ENCODE measurements around the gene TMEM182. TPM values are rescaled to one million over a fixed set of nuclear protein-coding genes. Genes with fewer than 3 reads are reported as not detected.

TMEM182 gene
- total RNA-seq, 1 experiment from 2014 or later: 6.5 TPM

DNA sequence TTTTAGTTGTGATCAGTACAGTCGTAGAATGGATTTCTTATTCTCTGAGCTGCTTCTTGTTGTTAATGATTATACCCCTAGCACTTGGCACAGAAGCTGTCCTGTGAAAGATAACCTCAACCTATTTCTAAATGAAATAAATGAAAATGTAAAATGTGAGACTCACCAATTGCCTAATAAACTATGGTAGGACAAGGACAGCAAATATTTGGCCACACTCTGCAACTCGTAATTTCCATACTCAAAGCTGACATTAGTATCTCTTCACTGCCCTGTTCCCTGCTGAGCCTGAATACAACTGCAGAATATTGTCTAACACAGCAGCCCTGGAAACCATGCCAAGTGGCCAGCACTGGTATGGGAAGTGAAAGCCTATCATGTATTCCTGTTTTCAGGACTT, 34.5 kb downstream of the TMEM182 start:
- Histone ChIP-seq H2AFZ (ENCODE audit: low read length) (no peak overlapping the region), H3K9ac (ENCODE audit: low read length) (no peak overlapping the region), H3K79me2 (ENCODE audit: low read length) (no peaks in the 10 kb centered on the region), H3K27ac (ENCODE audit: low read length) (no peak overlapping the region), H3K9me3 (ENCODE audit: low read length) (peaks cover 20% of the 10 kb centered on the region; the same call in 1 of the 2 replicates), H4K20me1 (ENCODE audit: low read length) (no peaks in the 10 kb centered on the region), H3F3A (ENCODE audit: low read length, unreplicated experiment) (no peaks in the 10 kb centered on the region), H3K4me1 (ENCODE audit: insufficient read depth, low read length) (no peaks in the 10 kb centered on the region), H3K9me2 (replicated peaks; ENCODE audit: low read length) (no peaks in the 10 kb centered on the region), H3K4me2 (ENCODE audit: low read length) (no peak overlapping the region), H3K4me3 (ENCODE audit: low read length) (no peak overlapping the region), H3K36me3 (ENCODE audit: low read depth, low read length) (peaks cover 31% of the 10 kb centered on the region), H3K27me3 (ENCODE audit: low read length) (no peaks in the 10 kb centered on the region)
- intact Hi-C loops (cut with micrococcal nuclease): no loop called here
- ChIA-PET CTCF (no interaction called here), POLR2A (ENCODE audit: unreplicated experiment) (no interaction called here)
- TF ChIP-seq, protein P1, sequence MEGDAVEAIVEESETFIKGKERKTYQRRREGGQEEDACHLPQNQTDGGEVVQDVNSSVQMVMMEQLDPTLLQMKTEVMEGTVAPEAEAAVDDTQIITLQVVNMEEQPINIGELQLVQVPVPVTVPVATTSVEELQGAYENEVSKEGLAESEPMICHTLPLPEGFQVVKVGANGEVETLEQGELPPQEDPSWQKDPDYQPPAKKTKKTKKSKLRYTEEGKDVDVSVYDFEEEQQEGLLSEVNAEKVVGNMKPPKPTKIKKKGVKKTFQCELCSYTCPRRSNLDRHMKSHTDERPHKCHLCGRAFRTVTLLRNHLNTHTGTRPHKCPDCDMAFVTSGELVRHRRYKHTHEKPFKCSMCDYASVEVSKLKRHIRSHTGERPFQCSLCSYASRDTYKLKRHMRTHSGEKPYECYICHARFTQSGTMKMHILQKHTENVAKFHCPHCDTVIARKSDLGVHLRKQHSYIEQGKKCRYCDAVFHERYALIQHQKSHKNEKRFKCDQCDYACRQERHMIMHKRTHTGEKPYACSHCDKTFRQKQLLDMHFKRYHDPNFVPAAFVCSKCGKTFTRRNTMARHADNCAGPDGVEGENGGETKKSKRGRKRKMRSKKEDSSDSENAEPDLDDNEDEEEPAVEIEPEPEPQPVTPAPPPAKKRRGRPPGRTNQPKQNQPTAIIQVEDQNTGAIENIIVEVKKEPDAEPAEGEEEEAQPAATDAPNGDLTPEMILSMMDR (conservative IDR thresholded peaks at IDR 0.05; ENCODE audit: low read depth, low read length): no peak
- TF ChIP-seq EZH2phosphoT487 (IDR thresholded peaks at IDR 0.05; ENCODE audit: borderline replicate concordance, low read length) (no peak), EZH2 (IDR thresholded peaks at IDR 0.05; ENCODE audit: low read length, unreplicated experiment) (no peak)
- no TSS peak for BruUV-seq (replicated peaks)
- ATAC-seq (no peak), DNase-seq (no peak)

DNA sequence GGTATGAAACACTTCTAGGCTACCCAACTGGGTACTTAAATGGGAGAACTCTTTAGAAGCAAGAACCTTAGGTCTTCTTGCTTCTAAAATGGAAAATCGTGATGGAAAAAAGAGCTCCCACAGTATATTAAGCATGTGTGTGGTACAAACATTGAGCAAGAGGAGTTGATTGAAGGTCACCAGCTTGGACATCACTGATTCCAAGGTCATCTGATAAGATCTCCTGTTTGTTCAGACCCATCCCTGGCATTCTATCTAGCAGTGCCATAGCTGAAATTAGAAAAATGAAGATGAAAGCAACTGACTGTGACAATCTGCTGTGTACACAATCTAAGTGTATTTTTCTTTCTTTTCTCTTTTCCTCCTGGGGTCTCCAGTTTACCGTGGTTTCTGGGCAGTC, 35.7 kb downstream of the TMEM182 start:
- Histone ChIP-seq H3K27ac (ENCODE audit: low read length) (no peak overlapping the region), H2AFZ (ENCODE audit: low read length) (no peak overlapping the region), H3K4me3 (ENCODE audit: low read length) (no peak overlapping the region), H4K20me1 (ENCODE audit: low read length) (no peaks in the 10 kb centered on the region), H3K9me2 (replicated peaks; ENCODE audit: low read length) (no peaks in the 10 kb centered on the region), H3K9me3 (ENCODE audit: low read length) (peaks cover 28% of the 10 kb centered on the region; the same call in 1 of the 2 replicates), H3K9ac (ENCODE audit: low read length) (no peak overlapping the region), H3K4me1 (ENCODE audit: insufficient read depth, low read length) (no peaks in the 10 kb centered on the region), H3K27me3 (ENCODE audit: low read length) (no peaks in the 10 kb centered on the region), H3K36me3 (ENCODE audit: low read depth, low read length) (peaks cover 41% of the 10 kb centered on the region), H3K4me2 (ENCODE audit: low read length) (no peak overlapping the region), H3K79me2 (ENCODE audit: low read length) (no peaks in the 10 kb centered on the region), H3F3A (ENCODE audit: low read length, unreplicated experiment) (no peaks in the 10 kb centered on the region)
- ATAC-seq: no peak
- DNase-seq: no peak
- intact Hi-C loops (cut with micrococcal nuclease): no loop called here
- BruUV-seq (replicated peaks): no TSS peak
- CTCF ChIA-PET: no interaction called here
- TF ChIP-seq, protein P1 (conservative IDR thresholded peaks at IDR 0.05; ENCODE audit: low read depth, low read length): no peak
- no peak for TF ChIP-seq EZH2phosphoT487 (IDR thresholded peaks at IDR 0.05; ENCODE audit: borderline replicate concordance, low read length)
- TF ChIP-seq EZH2 (IDR thresholded peaks at IDR 0.05; ENCODE audit: low read length, unreplicated experiment): no peak
- POLR2A ChIA-PET (ENCODE audit: unreplicated experiment): no interaction called here

DNA sequence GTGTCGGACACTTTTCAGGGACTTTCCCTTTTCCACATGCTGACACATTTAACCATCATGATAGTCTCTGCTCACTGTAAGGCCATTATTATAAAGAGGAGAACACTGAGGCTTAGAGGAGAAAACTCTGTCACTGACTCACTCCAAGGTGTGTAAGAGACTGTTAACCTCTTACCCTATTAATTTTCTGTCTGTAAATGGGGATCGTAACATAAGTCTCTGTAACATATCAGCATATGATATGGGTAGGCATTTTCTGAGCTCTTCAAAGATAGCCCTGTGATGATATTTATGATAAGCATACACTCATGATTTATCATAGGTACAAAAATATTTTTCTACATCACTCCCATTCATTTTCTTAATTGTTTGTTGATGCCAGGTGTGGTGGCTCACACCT, 36.4 kb downstream of the TMEM182 start:
- Histone ChIP-seq H3K27me3 (ENCODE audit: low read length) (no peaks in the 10 kb centered on the region), H2AFZ (ENCODE audit: low read length) (no peak overlapping the region), H3K27ac (ENCODE audit: low read length) (no peak overlapping the region), H3K4me2 (ENCODE audit: low read length) (no peak overlapping the region), H3K36me3 (ENCODE audit: low read depth, low read length) (peaks cover 44% of the 10 kb centered on the region), H3F3A (ENCODE audit: low read length, unreplicated experiment) (no peaks in the 10 kb centered on the region), H3K9ac (ENCODE audit: low read length) (no peak overlapping the region), H3K4me3 (ENCODE audit: low read length) (no peak overlapping the region), H3K9me3 (ENCODE audit: low read length) (peaks cover 28% of the 10 kb centered on the region; the same call in 1 of the 2 replicates), H3K79me2 (ENCODE audit: low read length) (no peaks in the 10 kb centered on the region), H3K9me2 (replicated peaks; ENCODE audit: low read length) (no peaks in the 10 kb centered on the region), H4K20me1 (ENCODE audit: low read length) (no peaks in the 10 kb centered on the region), H3K4me1 (ENCODE audit: insufficient read depth, low read length) (no peaks in the 10 kb centered on the region)
- DNase-seq: no peak
- intact Hi-C loops (cut with micrococcal nuclease): no loop called here
- TF ChIP-seq EZH2phosphoT487 (IDR thresholded peaks at IDR 0.05; ENCODE audit: borderline replicate concordance, low read length) (no peak), EZH2 (IDR thresholded peaks at IDR 0.05; ENCODE audit: low read length, unreplicated experiment) (no peak)
- TF ChIP-seq, protein P1 (conservative IDR thresholded peaks at IDR 0.05; ENCODE audit: low read depth, low read length): no peak
- POLR2A ChIA-PET (ENCODE audit: unreplicated experiment): no interaction called here
- no peak for ATAC-seq
- no TSS peak for BruUV-seq (replicated peaks)
- CTCF ChIA-PET: no interaction called here

Measured in PC-3 (cell line).